Activated naive CD4-positive, alpha-beta T cell treated with anti-CD3 and anti-CD28 coated beads, Interleukin-2, amount 50 U/mL, for 72 hours (primary cell): ENCODE data around the gene LIX1. TPM values are rescaled to one million over a fixed set of nuclear protein-coding genes. Genes with fewer than 3 reads are reported as not detected.
"Not testable (repeated sequence)": the region's sequence is repeated elsewhere in the genome, so short reads cannot be mapped to it uniquely, and the experiment has no call there.

Experiments used
- ATAC-seq, 2 donors: fragments of 150-1000 bp; cut with Tn5 transposase; 2 replicates each; pipeline ENCODE4 v1.10.0; 2021; ENCODE audit warnings: mild to moderate bottlenecking in 2 of 2, moderate library complexity in 2 of 2
- DNase-seq, 2 donors: peaks; one replicate each; pipeline ENCODE4 v3.0.0; 2021 to 2022; ENCODE audit warnings: low spot score in 2 of 2
- H3K27ac Mint-ChIP-seq, 2 donors: one replicate each; pipeline ENCODE4 v1.8.0; 2022; ENCODE audit warnings: mild to moderate bottlenecking in 2 of 2, mixed read lengths in 2 of 2
- H3K36me3 Mint-ChIP-seq, 2 donors: one replicate each; pipeline ENCODE4 v1.8.0; 2022; ENCODE audit warnings: mixed read lengths in 2 of 2
- H3K9me3 Mint-ChIP-seq, 2 donors: one replicate each; pipeline ENCODE4 v1.8.0; 2022; ENCODE audit warnings: mixed read lengths in 2 of 2
- total RNA-seq, 2 donors: library from RNA; stranded (reverse); gene quantifications; one replicate each; pipeline ENCODE4 v1.2.3, GENCODE V29; 2022

Gene LIX1
- not detected for total RNA-seq

DNA sequence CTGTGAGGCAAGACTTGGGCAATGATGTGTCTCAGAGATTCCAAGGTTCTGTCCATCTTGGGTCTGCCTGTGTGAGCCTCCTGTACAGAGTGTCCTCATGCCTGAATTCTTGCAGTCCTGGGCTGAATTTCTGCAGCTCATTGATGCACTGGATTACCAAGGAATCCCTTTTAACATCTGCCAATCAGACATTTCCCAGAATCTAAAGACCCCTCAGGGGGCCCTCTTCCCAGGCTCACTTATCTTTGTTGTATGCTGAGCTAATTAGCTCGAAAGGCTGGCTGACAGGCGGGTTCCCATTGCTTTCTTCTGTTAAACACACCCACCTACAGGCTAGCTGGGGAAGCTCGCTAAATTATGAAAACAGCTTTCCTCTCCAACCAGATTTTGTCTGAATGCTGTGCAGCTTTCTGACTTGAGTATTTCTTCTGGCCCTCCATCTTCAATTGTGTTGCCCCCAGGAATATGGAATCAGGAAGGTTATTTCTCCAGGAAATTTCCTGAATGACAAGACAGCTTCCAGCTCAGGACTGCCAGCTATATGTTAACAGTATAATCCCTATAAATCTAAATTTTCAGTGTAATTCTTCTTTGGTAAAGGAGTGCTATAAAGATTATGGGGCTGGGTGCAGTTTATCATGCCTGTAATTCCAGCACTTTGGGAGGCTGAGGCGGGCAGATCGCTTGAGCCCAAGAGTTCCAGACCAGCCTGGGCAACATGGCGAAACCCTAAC lies at the start of gene LIX1:
Gene LIX1 (minus strand): TSS at position 91 of the 734 bp plus-strand sequence. CDS start 35 bp downstream, at position 56.
- Mint-ChIP-seq H3K27ac (no peak within 1 kb of the TSS), H3K36me3 (no peaks in the 10 kb centered on the region), H3K9me3 (no peaks in the 10 kb centered on the region)
- peak; percentile 43 to 71 for ATAC-seq
- DNase-seq, result peak in 1 of 2 donors; percentile 23

DNA sequence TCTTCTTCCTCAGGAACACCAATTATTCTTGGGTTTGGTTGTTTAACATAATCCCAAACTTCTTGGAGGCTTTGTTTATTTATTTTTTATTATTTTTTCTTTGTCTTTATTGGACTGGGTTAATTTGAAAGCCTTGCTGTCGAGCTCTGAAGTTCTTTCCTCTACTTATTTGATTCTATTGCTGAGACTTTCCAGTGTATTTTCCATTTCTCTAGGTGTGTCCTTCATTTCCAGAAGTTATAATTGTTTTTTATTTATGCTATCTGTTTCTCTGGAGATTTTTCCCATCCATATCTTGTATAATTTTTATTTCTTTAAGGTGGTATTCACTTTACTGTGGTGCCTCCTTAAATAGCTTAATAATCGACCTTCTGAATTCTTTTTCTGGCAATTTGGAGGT lies 49.5 kb upstream of the LIX1 start:
- Mint-ChIP-seq H3K27ac (no peak overlapping the region), H3K36me3 (peaks cover 7 to 21% of the 10 kb centered on the region in 2 donors), H3K9me3 (peaks cover 10 to 30% of the 10 kb centered on the region in 2 donors)
- ATAC-seq (no peak), DNase-seq (no peak)

- peaks cover 12 to 30% of the 10 kb centered on the region in 2 donors for H3K9me3 Mint-ChIP-seq
These were observed 47.1 kb upstream of the LIX1 start for GRCh38 chr5:97189523-97189922.

GRCh38 chr5:97183930-97184213 lies 41.5 kb upstream of the LIX1 start:
- DNase-seq (no peak), ATAC-seq (no peak)
- H3K27ac Mint-ChIP-seq, result peak overlapping the region; percentile 94 to 99
- H3K9me3 Mint-ChIP-seq, result peaks cover 0 to 4% of the 10 kb centered on the region in 2 donors
- peaks cover 15 to 22% of the 10 kb centered on the region in 2 donors for H3K36me3 Mint-ChIP-seq

More at GRCh38 chr5:97189523-97189922, 47.1 kb upstream of the LIX1 start:
- ATAC-seq, DNase-seq, H3K27ac Mint-ChIP-seq: not testable (repeated sequence)
- peaks cover 10 to 21% of the 10 kb centered on the region in 2 donors for H3K36me3 Mint-ChIP-seq

DNA sequence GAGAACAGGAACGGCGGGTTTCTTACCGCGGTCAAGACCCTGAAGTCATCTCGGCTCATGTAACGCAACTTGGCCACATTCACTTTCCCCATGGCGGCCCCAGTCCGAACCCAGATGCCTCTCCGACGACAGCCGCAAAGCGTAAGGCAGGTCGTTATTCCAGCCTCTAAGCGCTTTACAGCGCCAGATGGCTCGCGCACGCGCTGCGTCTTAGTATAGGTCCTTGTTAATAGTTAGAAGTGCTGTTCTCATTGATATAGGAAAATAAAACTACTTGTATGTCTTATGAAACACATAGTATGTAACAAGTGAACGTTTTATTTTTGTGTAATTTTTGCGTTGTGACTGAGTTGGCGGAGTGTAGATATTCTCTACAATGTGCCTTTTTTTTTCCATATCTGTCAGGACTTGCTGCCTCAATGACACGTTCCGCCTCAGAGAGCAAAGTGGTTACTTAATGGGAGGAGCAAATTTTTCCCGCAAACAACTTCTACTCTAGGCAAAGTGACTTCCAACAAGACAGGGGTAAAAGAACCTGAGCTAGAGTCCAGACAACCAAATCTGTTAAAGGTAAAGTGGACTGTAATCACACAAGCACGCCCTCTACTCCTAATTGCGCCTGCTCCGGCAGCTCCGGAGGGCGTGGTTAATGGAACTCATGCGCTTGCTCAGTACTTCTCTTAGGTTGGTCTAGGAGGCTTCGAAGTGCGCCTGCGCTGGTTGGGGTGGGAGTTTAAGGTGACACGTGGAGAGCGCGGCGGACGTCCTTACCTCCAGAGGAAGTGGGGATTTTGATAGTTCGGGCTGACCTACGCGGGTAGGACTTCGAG lies 40.9 kb upstream of the LIX1 start, which contains the start of gene RIOK2:
Gene RIOK2 (minus strand): TSS at position 148 of the 830 bp plus-strand sequence. CDS start 56 bp downstream, at position 92.
- Mint-ChIP-seq H3K9me3 (peaks cover 0 to 4% of the 10 kb centered on the region in 2 donors), H3K27ac (peak within 1 kb of the TSS; percentile 94 to 99), H3K36me3 (peaks cover 15 to 27% of the 10 kb centered on the region in 2 donors)
- ATAC-seq, result peak; percentile 91 to 93
- DNase-seq, result peak; percentile 88 to 94

DNA sequence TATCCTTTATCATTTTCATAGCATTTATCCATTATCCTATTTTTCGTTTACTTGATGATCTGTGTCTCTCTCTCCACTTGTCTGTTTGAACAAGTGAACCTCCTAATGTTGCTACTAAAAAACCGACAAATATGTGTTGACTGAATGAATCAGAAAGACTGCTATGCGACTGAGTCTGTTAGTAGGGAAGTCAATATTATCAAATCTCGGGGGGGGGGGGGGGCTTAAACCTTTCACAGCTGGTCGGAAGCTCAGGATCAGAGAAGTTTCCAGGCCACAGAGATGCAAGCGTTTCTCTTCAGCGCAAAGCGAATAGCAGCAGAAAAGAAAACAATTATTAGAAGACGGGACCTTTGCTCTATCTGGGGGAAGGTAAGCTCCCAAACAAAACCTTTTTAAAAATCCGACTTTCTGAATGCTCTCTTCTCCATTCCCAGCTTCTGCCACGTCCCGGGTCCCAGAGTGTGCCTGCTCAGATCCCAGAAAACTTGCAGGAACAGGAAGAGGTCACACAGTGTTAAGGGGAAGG lies 40.2 kb upstream of the LIX1 start:
- H3K9me3 Mint-ChIP-seq, result peaks cover 0 to 4% of the 10 kb centered on the region in 2 donors
- H3K27ac Mint-ChIP-seq, result peak overlapping the region; percentile 94 to 99
- DNase-seq, result no peak
- peaks cover 15 to 28% of the 10 kb centered on the region in 2 donors for H3K36me3 Mint-ChIP-seq
- no peak for ATAC-seq

- Mint-ChIP-seq H3K36me3 (peaks cover 15 to 28% of the 10 kb centered on the region in 2 donors), H3K9me3 (peaks cover 0 to 4% of the 10 kb centered on the region in 2 donors), H3K27ac (peak overlapping the region; percentile 94 to 99)
- ATAC-seq, result no peak
- no peak for DNase-seq
These were observed 39.6 kb upstream of the LIX1 start for GRCh38 chr5:97181856-97182545.

- ATAC-seq, H3K27ac Mint-ChIP-seq, DNase-seq, H3K9me3 Mint-ChIP-seq: not testable (repeated sequence)
- peaks cover 15 to 30% of the 10 kb centered on the region in 2 donors for H3K36me3 Mint-ChIP-seq
These were observed 37.0 kb upstream of the LIX1 start for GRCh38 chr5:97179457-97179856.

DNA sequence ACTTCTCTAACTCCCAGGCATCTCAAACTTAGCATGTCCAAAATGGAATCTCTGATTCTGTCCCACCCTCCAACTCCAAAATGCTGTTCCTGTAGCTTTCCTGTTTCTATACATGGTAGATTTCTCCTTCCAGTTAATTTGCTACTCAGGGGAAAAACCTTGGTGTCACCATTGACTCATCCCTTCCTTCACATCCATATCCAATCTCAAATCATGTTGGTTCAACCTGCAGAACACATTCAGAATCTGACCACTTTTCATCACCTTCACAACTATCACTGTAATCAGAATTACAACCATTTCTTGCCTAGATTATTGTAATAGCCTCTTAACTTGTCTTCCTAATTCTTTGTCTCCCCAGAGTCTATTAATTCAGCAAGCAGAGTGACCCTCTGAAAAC lies 29.8 kb upstream of the LIX1 start:
- Mint-ChIP-seq H3K27ac (peak overlapping the region; percentile 27 to 74), H3K36me3 (peaks cover 8 to 29% of the 10 kb centered on the region in 2 donors), H3K9me3 (no peaks in the 10 kb centered on the region)
- ATAC-seq (peak; percentile 16 to 89), DNase-seq (no peak)

- H3K27ac Mint-ChIP-seq, result peak overlapping the region; percentile 27 to 74
- H3K9me3 Mint-ChIP-seq, result no peaks in the 10 kb centered on the region
- ATAC-seq, result peak in 1 of 2 donors; percentile 69
- peaks cover 8 to 29% of the 10 kb centered on the region in 2 donors for H3K36me3 Mint-ChIP-seq
- no peak for DNase-seq
These were observed 29.3 kb upstream of the LIX1 start for GRCh38 chr5:97171703-97172102.

- ATAC-seq (peak in 1 of 2 donors; percentile 42), DNase-seq (no peak)
- H3K9me3 Mint-ChIP-seq, result no peaks in the 10 kb centered on the region
- peaks cover 6 to 25% of the 10 kb centered on the region in 2 donors for H3K36me3 Mint-ChIP-seq
- peak overlapping the region; percentile 50 to 84 for H3K27ac Mint-ChIP-seq
These were observed 25.0 kb upstream of the LIX1 start for GRCh38 chr5:97167435-97167834.

DNA sequence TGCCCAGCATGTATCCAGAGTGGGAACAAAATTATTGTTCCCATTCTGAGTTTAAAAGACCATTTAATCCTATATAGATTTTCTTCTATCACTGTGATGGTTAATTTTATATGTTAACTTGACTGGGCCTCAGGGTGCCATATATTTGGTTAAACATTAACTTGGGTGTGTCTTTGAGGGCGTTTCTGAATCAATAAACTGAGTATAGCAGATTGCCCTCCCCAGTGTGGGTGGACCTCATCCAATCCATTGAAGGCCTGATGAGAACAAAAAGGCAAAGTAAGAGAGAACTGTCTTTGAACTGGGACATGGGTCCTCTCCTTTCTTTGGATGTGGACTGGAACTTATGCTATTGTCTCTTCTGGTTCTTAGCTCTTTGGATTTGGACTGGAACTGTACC lies 23.3 kb upstream of the LIX1 start:
- peak overlapping the region; percentile 0 to 30 for H3K27ac Mint-ChIP-seq
- no peaks in the 10 kb centered on the region for H3K9me3 Mint-ChIP-seq
- DNase-seq (no peak), ATAC-seq (no peak)
- peaks cover 0 to 13% of the 10 kb centered on the region in 2 donors for H3K36me3 Mint-ChIP-seq

DNA sequence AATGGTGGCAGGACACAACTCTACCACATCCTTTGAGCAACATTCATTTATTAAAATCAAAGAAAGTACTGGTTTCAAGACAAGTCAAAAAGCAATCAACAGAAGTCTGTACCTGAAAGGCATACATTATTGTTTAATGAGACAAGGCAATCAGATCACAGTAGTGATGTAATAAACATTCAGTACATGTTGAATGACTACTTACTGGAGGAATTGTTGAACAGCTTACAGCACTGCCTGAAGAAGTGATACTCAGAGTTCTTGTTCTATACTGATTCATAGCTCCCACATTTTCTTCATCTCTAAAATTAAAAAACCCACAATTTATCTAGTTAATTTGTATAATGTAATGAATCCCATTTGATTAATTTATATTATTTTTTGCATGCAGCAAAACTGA lies 22.4 kb upstream of the LIX1 start:
- H3K36me3 Mint-ChIP-seq, result peaks cover 0 to 17% of the 10 kb centered on the region in 2 donors
- H3K9me3 Mint-ChIP-seq, result no peaks in the 10 kb centered on the region
- H3K27ac Mint-ChIP-seq, result peak overlapping the region in 1 of 2 donors; percentile 70
- DNase-seq (no peak), ATAC-seq (peak; percentile 49 to 90)

DNA sequence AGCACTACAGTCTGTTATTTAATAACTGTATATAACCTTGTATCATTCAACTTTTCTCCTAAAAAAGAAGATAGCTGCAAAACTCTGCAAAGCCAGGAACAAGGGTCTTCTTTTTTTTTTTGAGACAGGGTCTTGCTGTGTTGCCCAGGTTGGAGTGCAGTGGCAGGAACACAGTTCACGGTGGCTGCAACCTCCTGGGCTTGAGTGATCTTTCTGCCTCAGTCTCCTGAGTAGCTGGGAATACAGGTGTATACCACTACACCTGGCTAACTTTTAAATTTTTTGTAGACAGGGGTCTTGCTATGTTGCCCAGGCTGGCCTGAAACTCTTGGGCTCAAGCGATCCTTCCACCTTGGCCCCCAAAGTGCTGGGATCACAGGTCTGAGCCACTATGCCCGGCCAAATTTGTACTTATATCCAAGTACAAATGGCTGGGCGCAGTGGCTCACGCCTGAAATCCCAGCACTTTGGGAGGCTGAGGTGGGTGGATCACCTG lies 21.4 kb upstream of the LIX1 start:
- Mint-ChIP-seq H3K27ac (no peak overlapping the region), H3K9me3 (peaks cover 0 to under 1% of the 10 kb centered on the region in 2 donors), H3K36me3 (peaks cover 2 to 25% of the 10 kb centered on the region in 2 donors)
- ATAC-seq (no peak), DNase-seq (no peak)

- Mint-ChIP-seq H3K9me3 (peaks cover 0 to 4% of the 10 kb centered on the region in 2 donors), H3K36me3 (peaks cover 6 to 29% of the 10 kb centered on the region in 2 donors)
These were observed 21.0 kb upstream of the LIX1 start for GRCh38 chr5:97163360-97163764.

GRCh38 chr5:97162045-97162444 lies 19.6 kb upstream of the LIX1 start:
- H3K36me3 Mint-ChIP-seq, result peaks cover 18 to 37% of the 10 kb centered on the region in 2 donors
- peak in 1 of 2 donors; percentile 52 for DNase-seq
- H3K9me3 Mint-ChIP-seq, result peaks cover 12 to 15% of the 10 kb centered on the region in 2 donors
- peak; percentile 48 to 59 for ATAC-seq
- H3K27ac Mint-ChIP-seq, result no peak overlapping the region

More at GRCh38 chr5:97163360-97163764, 21.0 kb upstream of the LIX1 start:
- ATAC-seq (peak in 1 of 2 donors; percentile 13), DNase-seq (no peak)
- no peak overlapping the region for H3K27ac Mint-ChIP-seq
